ENCODE results near the gene KCNK1.

The KCNK1 gene

DNA sequence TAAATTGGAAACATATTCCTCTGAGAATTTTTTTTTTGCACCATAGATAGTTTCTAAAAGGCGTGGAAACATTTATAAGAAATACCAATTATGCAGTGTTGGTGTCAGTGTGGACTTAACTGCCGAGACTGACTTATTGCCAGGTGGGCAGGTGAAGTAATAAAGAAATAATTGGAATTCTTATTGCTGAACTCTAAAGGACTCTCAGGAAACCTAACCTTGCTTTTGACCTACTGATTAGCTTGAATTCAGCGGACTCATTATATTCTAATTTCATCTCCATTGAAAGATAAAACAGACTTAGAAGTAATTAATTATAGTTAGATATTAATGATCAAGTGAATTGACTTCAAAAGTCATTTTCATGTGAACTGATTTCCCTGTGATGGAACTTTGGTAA, 26.3 kb downstream of the KCNK1 start:
- no peak for DNase-seq

DNA sequence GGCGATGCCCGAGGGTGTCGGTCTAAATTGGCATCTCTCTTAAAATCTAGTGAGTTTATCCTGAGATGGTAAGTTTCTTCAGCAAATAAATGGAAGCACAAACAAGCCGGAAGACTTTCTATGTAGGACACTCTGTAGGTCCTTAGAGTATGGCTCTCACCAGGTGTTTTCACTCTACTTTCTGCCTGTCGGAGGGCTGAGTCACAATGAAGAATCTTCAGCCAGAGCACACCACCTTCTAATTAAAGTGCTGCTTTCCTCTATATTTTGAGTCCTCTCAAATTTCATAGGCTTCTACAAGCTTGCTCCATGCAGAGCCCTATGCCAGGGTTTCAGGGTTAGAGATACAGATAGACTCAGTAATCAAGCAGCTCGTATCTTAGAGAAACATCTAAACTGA, 27.1 kb downstream of the KCNK1 start:
- no peak for DNase-seq

DNA sequence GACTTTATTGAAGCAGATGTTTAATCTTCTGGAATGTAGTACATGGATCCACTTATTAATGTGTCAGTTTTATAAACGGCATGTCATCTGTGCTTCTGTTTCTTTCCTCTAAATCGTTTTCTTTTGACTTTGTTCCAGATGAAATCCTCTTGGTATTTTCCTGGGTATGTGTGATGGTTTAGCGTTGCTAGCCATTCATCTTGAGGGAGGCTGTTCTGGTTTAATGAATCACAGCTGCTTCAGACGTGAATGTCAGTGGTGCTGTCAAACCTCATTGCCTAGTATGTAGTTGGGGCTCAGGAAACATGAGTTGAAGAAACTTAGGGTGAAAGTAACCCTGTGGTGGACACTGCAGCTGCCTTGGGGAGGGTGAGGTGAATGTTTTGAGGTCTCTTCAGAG, 33.2 kb downstream of the KCNK1 start:
- no peak for DNase-seq

DNA sequence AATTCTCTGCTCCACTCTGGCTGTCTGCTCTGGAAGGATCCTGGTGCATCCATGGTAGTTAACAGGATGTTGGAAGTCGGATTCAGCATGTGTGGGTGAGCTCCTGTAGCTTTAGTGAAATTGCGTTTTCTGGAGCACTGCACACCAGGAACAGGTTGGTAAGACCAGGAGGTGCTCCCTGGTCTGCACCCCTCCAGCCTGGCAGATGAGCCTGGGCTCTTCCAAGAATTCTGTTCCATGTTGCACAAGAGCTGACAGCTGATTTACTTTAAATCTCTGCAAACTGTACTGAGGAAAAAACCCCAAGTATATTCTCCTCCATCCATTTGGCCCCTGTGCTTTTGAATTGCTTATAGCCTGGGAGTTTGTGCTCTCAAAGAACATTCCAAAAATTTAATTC, 33.7 kb downstream of the KCNK1 start:
- no peak for DNase-seq

DNA sequence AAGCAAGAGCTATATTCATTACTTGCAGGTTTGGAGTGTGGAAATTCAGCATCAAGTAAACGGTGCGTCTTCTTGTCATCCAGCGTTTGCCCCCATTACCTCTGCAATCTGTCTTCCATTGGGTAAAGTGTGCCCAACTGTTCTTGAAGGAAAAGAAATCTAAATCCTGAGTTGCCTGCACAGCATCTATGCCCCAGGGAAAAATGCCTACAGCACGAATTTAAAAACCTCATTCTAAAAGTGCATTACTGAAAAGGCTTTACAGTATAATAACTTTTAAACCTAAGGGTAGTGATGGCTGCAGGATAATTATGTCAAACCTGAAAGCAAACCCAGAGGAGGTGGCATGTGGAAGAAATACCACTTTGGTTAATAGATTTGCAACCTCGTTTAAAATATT, 37.2 kb downstream of the KCNK1 start:
- no peak for DNase-seq

DNA sequence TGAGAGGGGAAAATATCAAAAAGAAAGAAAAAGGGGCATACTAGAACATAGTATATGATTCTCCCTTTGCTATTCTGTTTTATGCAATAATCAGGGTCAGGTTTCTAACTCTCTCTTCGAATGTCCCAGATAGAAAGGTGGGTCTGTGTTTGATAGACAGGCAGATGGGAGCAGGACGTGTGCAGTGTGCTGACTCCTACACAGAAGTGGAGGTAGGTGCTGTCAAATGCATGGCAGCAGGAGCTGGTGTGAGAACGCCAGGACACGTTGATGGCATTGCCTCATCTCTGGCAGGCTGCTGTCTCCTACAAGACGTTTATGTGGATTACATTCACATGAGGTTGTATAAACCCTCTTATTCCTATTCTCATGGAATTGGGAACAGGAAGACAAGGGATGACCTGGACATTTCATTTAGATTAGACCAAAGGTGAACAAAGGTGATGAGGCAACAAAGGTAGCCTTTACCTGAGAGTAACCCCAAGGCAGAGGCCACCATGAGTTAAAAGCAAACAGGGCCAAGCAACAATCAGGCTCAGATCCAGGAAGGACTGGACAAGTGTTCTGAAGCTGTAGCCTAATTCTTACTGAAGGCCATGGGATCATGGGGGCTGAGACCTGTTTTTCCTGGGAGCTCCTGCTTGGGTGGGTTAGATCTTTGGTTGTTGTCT, 37.8 kb downstream of the KCNK1 start:
- no peak for DNase-seq

DNA sequence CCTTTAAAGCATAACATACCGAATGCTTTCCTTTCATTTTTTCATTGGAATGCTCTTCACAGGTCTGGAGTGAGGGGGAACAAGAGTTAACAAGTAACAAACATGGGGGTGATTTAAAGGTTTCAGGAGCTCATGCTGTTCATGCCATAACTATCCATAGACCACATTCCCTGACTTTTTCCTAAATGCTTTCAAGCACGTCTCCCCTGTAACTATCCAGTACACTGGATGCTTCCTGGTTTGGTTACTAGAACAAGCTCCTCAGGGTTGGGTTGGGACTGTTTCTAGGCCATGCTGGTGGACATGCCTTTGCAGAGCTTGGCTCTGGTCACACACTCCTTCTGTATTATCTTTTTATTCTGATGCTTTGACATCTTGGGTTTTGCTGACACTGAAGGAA, 38.6 kb downstream of the KCNK1 start:
- no peak for DNase-seq

DNA sequence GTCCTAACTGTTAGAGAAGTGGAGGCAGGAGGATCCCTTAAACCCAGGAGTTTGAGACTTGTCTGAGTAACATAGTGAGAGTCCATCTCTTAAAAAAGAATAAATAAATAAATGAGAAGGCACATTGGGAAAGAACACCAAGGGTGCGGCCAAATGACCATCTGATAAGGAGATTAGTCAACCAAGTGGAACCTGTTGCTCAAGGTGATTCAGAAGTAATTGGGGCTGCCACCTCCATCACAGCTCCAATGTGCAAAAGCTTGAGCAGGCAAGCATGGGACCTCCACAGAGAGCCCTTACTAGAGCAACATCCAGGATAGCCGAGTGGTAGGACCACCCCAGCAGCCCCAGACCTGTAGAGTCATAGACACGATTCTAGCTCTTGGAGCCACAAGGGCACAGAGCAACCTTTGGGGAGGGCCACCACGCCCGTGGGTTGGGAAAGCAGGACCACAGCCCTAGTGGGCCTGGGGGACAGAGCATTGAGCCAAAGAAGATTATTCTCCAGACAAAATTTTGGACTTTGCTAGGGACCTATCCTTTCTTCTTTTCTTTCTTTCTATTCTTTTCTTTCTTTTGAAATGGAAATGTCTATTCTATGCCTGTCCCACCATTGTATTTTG, 40.9 kb downstream of the KCNK1 start:
- DNase-seq: no peak

DNA sequence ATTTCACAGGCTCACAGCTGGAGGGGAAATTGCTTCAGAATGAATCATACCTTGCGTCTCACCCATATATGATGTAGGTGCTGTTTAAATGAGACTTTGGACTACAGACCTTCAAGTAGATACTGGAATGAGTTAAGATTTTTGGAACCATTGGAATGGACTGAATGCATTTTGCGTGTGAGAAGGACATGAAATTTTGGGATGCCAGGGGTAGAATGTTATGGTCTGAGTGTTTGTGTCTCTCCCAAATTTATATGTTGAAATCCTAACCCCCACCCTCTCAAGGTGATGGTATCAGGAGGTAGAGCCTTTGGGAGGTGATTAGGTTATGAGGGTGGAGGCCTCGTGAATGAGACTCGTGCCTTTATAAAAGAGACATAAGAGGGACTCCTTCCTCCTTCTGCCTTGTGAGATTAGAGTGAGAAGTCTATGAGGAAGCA, 41.4 kb downstream of the KCNK1 start:
- no peak for DNase-seq

DNA sequence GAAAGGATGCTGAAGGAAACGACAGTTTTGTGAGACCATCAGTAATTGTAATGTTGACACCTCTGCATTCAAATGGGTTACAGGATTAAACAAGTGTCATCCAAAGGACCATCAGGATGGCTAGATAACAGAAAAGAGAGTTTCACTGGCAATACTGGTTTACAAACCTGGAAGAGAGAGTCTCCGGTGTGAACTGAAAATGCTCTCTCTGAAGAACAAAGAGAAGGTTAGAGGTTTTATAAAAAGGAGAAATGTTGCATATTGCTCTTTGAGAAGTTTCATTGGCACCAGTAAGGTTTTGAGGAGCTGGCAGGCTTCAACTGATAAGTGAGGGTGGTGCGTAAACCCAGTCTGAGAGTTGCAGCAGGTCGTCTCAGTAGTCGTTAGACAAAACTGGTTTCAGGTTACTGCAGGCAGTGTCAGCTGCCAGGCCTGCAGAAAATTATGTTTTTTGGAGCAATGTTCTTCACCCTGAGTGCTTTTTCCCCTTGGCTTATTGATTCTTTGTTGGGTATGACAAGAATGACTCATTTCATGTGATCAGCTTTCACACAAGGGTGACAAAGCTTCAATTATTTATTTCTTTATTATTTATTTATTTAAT, 42.2 kb downstream of the KCNK1 start:
- no peak for DNase-seq

DNA sequence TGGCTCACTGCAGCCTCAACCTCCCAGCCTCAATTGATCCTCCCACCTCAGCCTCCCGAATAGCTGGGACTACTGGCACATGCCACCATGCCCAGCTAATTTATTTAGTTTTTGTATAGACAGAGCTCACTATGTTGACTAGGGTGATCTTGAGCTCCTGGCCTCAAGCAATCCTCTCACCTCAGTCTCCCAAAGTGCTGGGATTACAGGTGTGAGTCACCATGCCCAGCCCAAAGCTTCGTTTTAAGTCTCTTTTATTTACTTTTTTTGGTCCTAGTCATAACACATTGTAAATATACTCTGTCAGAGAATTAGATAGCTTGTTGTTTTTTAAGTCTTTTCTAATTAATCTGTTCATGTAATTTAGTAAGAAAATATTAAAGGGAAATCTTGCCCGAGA, 42.8 kb downstream of the KCNK1 start:
- no peak for DNase-seq

DNA sequence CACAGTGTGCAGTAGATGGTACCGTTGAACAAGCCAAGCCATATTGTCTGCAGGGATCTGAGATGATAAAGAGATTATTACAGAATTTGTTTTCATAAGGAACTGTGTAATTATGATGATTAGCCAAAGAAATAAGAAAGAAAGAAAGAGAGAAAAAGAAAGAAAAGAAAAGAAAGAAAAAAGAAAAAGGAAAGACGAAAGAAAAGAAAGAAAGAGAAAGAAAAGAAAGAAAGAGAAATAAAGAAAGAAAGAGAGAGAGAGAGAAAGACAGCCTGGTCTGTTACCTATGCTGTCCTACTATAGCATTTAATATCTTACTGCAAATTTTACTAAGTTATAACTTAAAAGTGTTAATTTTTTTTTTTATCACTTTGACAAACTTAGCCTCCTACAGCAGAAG, 43.6 kb downstream of the KCNK1 start:
- no peak for DNase-seq

DNA sequence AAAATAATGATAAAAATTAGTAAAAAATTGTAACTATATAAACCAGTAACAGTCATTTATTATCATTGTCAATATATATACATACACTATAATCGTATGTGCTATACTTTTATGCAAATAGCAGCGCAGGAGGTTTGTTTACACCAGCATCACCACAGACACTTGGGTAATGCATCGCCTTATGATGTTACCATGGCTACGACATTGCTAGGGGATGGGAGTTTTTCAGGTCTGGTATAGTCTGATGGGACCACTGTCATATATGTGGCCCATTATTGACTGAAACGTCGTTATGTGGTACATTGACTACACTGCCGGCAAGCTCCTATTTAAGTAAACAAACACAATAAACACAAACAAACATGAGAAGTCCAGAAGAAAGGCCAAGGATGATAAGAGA, 45.6 kb downstream of the KCNK1 start:
- no peak for DNase-seq

DNA sequence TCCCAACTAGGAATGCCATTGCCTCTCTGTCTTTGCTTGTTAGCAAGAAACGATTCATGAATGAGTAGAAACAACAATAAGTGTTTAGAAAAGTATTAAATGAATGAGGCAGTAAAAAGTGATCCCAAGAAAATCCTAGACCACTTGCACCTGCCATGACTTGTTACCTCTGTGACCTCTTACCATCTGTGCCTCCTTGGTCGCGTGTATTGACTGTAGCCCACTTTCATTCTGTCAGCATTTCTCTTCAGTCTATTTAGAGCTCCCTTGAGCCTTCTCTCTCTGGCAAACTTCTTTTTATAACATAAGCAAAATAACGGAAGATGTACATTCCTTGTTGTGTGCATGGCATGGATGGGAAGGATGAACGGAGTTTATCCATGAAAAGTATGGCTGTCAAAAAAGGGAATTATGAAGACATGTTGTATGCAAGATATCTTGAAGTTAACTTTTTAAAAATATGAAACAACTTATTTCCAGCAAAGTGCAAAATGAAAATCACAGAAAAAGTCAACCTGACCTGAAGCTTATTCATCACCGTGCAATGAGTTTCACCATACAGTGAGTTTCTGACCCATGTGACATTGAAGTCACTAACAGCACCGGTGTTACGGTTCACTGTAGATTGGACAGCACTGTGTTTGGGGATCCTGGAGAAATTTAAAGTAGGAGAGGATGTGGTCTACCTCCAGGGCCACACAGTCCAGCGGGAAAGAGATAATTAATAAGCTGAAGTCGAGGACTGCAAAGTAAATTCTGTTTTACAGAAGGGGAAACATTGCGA, 47.7 kb downstream of the KCNK1 start:
- no peak for DNase-seq

DNA sequence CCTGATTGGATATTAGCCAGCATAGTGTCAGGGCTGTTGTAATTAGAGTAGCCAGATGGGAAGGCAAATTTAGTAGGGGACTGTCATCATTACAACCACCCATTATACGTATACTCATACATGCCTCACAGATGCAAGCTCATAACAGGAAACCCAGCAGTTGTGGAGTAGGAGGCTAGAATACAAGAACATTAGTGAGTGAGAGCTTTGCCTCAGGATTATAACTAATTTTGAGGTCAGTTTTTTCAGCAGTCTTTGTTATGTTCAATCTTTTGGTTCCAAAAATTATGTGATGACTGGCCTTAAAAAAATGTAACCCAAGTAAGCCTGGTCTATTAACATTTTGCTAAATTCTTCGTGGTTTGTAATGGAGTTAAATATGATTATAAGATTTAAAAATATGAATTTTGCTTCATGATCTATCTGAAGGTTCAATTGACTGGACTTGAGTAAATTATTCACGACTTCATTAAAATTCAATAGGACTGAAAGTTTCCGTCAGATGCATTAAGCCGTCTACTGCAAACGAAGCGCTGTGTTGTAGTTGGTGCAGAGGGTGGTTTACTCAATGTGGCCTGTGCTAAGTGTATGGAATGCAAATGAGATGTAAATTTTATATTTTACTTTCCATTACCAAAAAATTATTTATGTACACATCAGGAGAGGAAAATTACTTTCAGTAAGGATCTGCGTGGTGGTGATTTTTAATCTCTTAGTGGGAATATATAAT, 48.8 kb downstream of the KCNK1 start:
- DNase-seq: no peak

DNA sequence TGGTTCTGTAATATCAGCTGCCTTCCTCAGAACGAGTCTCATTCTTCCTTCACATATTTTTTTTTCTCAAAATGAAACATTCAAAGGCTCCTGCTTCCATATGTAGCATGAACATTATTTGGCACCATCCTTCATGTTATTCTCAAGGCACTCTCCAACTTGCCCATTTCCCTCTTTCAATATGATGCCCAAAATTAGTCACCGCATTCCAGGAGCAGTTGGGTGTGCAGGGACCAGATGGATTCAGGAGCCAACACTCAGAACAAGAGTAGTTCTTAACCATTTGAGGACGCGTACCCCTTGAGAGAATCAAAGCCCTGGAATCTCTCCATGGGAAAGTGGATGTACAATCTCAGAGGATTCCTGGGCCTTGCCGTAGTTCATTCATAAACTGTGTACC, 50.3 kb downstream of the KCNK1 start:
- no peak for DNase-seq

DNA sequence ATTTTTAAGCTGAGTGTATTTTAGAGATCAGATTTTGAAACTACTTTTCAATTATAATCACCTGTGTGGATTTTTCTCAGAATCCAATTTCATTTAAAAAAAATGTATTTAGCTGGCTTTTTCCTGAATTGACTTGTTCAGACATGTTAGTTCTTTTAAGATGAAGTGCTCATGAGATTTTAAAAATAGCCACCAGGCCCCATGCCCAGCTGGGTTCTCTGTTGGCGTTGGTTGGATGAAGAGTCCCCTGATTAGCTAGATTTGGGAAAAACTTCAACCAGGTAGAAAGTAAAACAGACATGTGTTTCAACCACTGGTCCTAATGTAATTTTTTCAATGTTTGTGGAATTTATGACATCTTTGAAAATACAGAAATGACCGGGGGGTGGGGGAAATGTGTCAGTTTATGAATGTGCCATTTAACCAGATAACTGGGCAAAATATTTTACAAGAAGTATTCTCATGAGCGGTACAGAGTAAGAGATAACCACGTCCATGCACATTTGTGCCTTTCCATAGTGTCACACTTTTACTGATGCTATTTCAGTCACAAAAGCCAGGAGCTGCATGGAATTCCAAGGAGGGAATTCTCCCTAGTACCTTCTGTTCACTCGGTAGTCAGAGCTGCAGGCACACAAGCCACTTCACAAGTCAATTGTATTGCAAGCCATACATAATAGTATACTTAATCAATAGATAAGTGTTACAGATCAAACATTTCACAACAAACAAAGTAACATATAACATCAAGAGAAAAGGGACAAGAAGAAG, 51.1 kb downstream of the KCNK1 start:
- DNase-seq: no peak

DNA sequence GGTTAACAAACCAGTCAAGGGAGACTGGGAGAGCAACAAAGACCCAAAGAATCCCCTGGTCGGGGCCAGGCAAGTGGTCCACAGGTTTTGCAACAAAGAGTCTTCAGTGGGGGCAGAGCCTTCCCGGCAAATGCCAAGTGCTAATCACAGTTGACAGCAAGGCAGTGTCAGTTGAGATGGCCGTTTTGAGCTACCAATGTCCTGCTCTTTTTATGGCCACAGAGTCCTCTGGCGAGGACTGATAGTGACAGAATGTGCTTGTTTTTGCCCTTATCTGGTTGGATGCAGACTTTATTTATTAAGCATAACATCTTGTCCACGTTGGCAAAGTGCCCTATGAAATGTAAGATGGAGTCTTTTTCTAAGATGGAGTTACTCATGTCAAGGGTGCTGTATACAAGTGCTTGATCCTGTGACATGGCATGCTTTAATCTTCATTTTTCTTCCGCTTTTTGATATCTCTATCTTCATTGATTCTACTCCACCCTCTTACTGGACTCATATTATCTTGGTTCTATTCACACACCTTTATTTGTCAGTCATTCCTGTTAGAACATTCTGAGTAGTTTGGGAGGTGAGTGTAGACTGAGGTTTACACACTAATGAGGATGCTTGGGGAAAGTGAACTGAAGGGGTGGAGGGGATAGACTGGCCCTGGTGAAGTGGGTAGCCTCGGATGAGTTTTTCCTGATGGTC, 51.8 kb downstream of the KCNK1 start:
- no peak for DNase-seq

DNA sequence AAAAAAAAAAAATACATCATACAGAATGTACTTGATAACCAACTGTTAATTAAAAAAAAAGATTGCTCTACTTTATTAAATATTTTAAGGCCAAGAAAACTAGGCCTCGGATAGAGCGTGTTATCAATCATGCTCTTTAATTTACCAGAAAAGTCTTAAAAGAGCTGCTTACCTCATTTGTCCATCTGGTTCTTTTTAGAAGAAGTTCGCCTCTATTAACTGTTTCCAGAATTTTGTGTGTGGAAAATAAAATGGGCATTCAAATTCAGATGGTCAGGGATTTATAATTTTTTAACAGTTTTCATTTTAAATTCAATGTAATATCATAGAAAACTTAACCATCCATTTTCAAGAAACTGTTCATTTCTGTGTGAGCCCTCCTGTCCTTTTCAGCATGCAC, 53.8 kb downstream of the KCNK1 start:
- no peak for DNase-seq

DNA sequence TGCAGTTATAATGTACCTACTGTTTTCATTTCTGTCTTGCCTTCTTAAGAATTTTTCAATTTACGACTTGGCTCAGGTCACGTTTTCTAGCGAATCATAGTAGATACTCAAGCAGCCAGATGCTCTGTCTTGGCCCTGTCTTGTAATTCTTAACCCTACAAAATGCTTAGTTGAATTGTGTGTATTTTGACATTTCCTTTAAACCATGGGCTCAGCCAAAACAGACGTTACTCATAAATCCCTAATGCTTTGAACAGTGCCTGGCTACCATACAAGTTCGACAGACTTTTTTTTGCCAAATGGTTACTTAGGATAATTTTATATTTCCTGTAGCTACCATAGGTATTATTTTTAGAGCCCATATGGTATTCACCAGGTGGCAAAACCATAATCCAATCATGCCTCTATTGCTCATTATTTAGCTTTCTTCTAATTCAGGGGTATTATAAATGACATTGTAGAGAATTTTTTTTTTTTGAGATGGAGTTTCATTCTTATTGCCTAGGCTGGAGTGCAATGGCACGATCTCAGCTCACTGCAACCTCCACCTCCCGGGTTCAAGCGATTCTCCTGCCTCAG, 54.3 kb downstream of the KCNK1 start:
- no peak for DNase-seq

DNA sequence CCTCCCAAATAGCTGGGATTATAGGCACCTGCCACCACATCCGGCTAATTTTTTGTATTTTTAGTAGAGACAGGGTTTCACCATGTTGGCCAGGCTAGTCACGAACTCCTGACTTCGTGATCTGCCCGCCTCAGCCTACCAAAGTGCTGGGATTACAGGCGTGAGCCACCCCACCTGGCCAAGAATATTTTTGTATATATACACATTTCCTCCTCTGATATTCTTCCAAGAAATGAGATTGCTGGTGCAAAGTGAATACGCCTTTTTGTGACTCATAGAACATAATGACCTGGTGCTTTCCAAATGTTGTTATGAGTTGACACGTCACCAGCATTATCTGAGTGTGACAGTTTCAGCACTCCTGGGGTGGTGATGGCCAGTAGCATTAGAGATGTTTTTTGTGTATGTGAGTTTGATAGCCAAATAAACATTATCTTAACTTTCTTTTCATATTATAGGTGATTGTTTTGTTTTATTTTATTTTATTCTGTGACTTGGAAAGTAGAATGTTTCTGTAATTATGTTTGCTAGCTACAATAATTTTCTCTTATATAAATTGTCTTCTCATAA, 54.9 kb downstream of the KCNK1 start:
- no peak for DNase-seq

Data from CD4-positive, alpha-beta T cell treated with Interleukin-4 for 4 hours (primary cell).